ENCODE results near the gene RFX7. TPM values are rescaled to one million over a fixed set of nuclear protein-coding genes. Genes with fewer than 3 reads are reported as not detected.

RFX7 gene
- polyA plus RNA-seq, 2 of the 4 experiments (the other 2 are of a cell fraction), result 11.7 to 14.9 TPM

DNA sequence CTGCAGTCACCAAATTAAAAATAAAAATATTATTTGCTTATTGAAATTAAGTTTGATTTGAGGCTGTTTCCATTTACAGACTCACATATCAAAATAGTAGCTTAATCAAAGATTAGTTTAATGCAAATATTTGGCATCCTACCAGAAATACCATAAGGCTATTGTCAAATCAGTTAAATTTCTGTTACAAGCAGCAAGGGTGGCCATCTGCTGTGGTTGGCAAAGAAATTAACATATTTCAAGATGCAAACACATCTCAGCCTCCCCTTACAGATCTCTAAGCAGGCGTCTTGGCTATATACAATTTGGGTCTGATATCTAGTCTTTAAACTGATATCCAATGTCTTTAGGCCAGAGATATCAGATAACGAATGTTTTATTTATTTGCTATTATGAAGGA, 167.0 kb downstream of the RFX7 start:
- no peak overlapping the region for H3K4me3 ChIP-seq
- TF ChIP-seq CBX8 (IDR thresholded peaks at IDR 0.05), result no peak
- TF ChIP-seq ZSCAN20 (CRISPR knock-in tag; IDR thresholded peaks at IDR 0.05), result no peak
- TF ChIP-seq MAZ (IDR thresholded peaks at IDR 0.05; ENCODE audit: borderline replicate concordance, low read depth, low read length), result no peak
- TF ChIP-seq CHD2 (IDR thresholded peaks at IDR 0.05; ENCODE audit: low read length, partially characterized antibody), result no peak
- H3K4me1 ChIP-seq, result no peaks in the 10 kb centered on the region
- no peak overlapping the region for H3K27ac ChIP-seq
- CTCF ChIA-PET, result no interaction called here
- 60% methylated on average over 2 of the region's 2 CpGs for WGBS (ENCODE audit: missing lambda C conversion rate)
- no peaks in the 10 kb centered on the region for H3K9me3 ChIP-seq
- POLR2A ChIA-PET, result no interaction called here
- no peak for DNase-seq (ENCODE audit: low read depth in 1 of 2, low spot score in 1 of 2)
- no peak overlapping the region for H3K4me2 ChIP-seq
- no peak for ATAC-seq
- no peak for FAIRE-seq

DNA sequence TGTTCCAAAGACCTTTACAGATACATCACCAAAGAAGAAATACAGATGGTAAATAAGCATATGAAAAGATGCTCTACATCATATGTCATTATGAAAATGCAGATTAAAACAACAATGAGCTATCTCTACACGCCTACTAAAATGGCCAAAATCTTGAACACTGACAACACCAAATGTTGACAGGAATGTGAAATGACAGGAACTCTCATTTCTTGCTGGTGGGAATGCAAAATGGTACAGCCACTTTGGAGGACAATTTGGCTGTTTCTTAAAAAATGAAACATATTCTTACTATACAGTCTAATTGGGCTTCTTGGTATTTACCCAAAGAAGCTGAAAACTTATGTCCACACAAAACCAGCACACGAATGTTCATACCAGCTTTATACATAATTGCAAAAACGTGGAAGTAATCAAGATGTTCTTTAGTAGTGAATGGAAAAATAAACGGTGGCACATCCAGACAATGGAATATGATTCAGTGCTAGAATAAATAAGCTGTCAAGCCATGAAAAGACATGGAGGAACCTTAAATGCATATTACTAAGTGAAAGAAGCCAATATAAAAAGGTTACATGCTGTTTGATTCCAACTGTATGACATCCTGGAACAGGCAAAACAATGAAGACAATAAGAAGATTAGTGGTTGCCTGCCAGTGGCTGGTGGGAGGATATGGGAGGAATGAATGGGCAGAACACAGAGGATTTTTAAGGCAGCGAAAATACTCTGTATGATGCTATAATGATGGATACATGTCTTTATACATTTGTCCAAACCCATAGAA, 169.0 kb downstream of the RFX7 start:
- CTCF ChIA-PET, result interaction anchor here (0.7 to 1.5 kb wide), 2 partner anchors 12 to 32 kb away, joined by 4 read pairs; no protein-coding TSS in a partner anchor
- FAIRE-seq (peak; percentile 70), ATAC-seq (no peak), DNase-seq (ENCODE audit: low read depth in 1 of 2, low spot score in 1 of 2) (no peak)
- POLR2A ChIA-PET, result no interaction called here
- Histone ChIP-seq H3K27ac (no peak overlapping the region), H3K4me1 (no peaks in the 10 kb centered on the region), H3K4me3 (no peak overlapping the region), H3K9me3 (no peaks in the 10 kb centered on the region), H3K4me2 (no peak overlapping the region)
- TF ChIP-seq ZNF302 (CRISPR knock-in tag; IDR thresholded peaks at IDR 0.05) (no peak), HEYL (CRISPR knock-in tag; IDR thresholded peaks at IDR 0.05) (no peak), FOXS1 (CRISPR knock-in tag; IDR thresholded peaks at IDR 0.05) (no peak), TFCP2L1 (CRISPR knock-in tag; IDR thresholded peaks at IDR 0.05) (no peak), RFX5 (IDR thresholded peaks at IDR 0.05) (no peak), CEBPB (IDR thresholded peaks at IDR 0.05) (no peak), HOXB5 (CRISPR knock-in tag; IDR thresholded peaks at IDR 0.05) (no peak), POLR2AphosphoS2 (conservative IDR thresholded peaks at IDR 0.05; ENCODE audit: low read length) (no peak), NFE2L2 (conservative IDR thresholded peaks at IDR 0.05; ENCODE audit: low read length) (no peak), NR3C1 (IDR thresholded peaks at IDR 0.05) (no peak), GATA3 (IDR thresholded peaks at IDR 0.05; ENCODE audit: borderline replicate concordance) (no peak), KDM1A (IDR thresholded peaks at IDR 0.05; ENCODE audit: low read depth) (no peak), FOSB (CRISPR knock-in tag; IDR thresholded peaks at IDR 0.05) (no peak), RARB (CRISPR knock-in tag; IDR thresholded peaks at IDR 0.05) (no peak), RAD21 (conservative IDR thresholded peaks at IDR 0.05 in 1 of 2, IDR thresholded peaks at IDR 0.05 in 1 of 2) (no peak), EHF (CRISPR knock-in tag; IDR thresholded peaks at IDR 0.05) (no peak), TP53 (CRISPR knock-in tag; IDR thresholded peaks at IDR 0.05) (no peak)
- TF ChIP-seq, protein P1, sequence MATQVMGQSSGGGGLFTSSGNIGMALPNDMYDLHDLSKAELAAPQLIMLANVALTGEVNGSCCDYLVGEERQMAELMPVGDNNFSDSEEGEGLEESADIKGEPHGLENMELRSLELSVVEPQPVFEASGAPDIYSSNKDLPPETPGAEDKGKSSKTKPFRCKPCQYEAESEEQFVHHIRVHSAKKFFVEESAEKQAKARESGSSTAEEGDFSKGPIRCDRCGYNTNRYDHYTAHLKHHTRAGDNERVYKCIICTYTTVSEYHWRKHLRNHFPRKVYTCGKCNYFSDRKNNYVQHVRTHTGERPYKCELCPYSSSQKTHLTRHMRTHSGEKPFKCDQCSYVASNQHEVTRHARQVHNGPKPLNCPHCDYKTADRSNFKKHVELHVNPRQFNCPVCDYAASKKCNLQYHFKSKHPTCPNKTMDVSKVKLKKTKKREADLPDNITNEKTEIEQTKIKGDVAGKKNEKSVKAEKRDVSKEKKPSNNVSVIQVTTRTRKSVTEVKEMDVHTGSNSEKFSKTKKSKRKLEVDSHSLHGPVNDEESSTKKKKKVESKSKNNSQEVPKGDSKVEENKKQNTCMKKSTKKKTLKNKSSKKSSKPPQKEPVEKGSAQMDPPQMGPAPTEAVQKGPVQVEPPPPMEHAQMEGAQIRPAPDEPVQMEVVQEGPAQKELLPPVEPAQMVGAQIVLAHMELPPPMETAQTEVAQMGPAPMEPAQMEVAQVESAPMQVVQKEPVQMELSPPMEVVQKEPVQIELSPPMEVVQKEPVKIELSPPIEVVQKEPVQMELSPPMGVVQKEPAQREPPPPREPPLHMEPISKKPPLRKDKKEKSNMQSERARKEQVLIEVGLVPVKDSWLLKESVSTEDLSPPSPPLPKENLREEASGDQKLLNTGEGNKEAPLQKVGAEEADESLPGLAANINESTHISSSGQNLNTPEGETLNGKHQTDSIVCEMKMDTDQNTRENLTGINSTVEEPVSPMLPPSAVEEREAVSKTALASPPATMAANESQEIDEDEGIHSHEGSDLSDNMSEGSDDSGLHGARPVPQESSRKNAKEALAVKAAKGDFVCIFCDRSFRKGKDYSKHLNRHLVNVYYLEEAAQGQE (IDR thresholded peaks at IDR 0.05), result no peak
- TF ChIP-seq, protein P2, sequence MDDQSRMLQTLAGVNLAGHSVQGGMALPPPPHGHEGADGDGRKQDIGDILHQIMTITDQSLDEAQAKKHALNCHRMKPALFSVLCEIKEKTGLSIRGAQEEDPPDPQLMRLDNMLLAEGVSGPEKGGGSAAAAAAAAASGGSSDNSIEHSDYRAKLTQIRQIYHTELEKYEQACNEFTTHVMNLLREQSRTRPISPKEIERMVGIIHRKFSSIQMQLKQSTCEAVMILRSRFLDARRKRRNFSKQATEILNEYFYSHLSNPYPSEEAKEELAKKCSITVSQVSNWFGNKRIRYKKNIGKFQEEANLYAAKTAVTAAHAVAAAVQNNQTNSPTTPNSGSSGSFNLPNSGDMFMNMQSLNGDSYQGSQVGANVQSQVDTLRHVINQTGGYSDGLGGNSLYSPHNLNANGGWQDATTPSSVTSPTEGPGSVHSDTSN (IDR thresholded peaks at IDR 0.05), result no peak
- WGBS (ENCODE audit: missing lambda C conversion rate), result 28% methylated on average over 5 of the region's 5 CpGs

Measured in A549 (cell line).